Posterior cingulate gyrus (tissue), 11 donors: Measurements from ENCODE around the gene UBE2J1.
"Not testable (repeated sequence)": the region's sequence is repeated elsewhere in the genome, so short reads cannot be mapped to it uniquely, and the experiment has no call there.

Source experiments
- DNase-seq, 10 donors: peaks; one replicate each; pipeline versions ENCODE4 v3.0.0 to v3.0.0-alpha.2; 2020 to 2021; ENCODE audit warnings: mixed read lengths in 3 of 10
- intact Hi-C: fragments of 100-400 bp; cut with DNase I; formaldehyde crosslinking; loops from one replicate; pipeline ENCODE4 v1.15.1; 2023

The UBE2J1 gene

GRCh38 chr6:89352278-89353117 lies at the start of gene UBE2J1:
UBE2J1 (minus strand) TSS chr6:89352722; CDS start chr6:89352569, 153 bp downstream.
- intact Hi-C loops, result loop anchor here (5.0 to 10.0 kb wide), 4 partner anchors 60 to 462 kb away; partner anchors contain the start of genes MDN1, RNGTT and RRAGD

GRCh38 chr6:89400912-89401399 lies 48.4 kb upstream of the UBE2J1 start:
- no peak for DNase-seq
- intact Hi-C loops, result no loop called here

More at GRCh38 chr6:89352278-89353117, at the start of gene UBE2J1:
- peak; percentile 73 to 98 (median 86) for DNase-seq

- intact Hi-C loops, result no loop called here
- DNase-seq, result no peak
Measured at GRCh38 chr6:89400050-89400449, 47.5 kb upstream of the UBE2J1 start.

DNA sequence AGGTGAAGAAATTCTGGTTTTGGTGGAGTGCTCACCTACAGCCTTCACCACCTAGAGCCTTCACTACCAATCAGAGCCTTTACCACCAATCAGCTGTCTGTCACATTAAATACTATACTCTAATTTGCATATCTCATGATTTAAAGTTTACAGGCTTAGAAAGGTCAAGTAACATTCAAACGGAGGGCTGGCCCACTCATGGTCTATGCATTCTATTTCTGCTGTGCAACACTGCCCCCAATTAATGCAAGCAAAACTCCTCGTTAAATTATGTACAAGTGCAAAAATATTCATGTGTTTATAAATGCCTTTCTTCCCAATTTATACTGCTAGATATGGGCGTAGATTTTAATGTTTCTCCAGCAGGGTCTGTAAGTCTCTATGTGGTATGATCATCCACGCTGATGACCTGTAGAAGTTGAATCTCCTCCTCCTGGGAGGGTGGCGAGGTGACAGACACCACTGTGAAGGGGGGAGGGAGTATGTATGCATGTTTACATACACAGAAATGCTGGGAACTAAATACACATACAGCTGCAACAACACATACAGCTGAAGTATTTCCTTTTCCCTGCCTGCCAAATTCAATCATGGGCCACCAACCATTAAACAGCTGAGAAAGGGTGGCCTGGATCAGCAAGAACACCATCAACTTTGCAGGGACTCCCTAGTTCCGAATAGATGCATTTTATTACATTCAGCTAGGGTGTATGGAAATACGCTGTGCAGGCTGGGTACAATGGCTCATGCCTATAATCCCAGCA lies 46.4 kb upstream of the UBE2J1 start:
- no peak for DNase-seq
- intact Hi-C loops, result no loop called here

GRCh38 chr6:89397884-89398283 lies 45.4 kb upstream of the UBE2J1 start:
- DNase-seq, intact Hi-C loops: not testable (repeated sequence)

DNA sequence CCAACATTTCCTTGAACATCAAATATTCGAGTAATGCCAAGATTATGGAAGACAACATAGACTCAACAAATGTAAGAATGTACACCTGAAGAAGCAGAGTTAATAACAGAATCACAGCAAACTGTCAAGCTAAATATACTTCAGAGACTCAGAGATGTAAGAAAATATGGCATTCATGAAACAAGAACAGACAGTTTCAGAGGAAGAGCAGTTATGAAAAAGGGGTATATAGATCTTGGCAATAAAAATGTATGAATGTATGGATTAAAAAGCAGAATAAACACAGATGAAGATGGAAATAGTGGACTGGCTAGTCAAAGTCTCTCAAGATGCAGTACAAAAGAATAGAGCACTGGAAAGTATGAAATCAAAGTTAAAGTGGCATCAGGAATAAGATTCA lies 41.1 kb upstream of the UBE2J1 start:
- intact Hi-C loops, result no loop called here
- no peak for DNase-seq

DNA sequence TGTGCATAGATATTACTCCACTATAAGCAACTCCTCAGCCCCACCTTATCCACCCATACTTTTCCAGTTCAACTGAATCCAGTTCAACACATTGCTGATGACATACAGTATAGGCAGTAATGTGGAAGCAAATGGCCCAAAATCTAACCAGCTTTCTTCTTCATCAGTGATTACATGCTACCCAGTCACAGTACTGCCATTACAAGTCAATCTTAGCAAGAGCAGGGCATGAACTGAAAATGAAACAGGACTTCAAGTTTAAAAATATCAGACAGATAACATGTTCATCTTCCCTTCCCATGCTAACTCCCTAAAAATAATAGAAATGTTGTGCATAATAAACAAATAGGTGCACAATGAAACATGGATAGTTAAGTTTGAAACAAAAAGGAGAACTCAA lies 40.3 kb upstream of the UBE2J1 start:
- no peak for DNase-seq
- intact Hi-C loops, result no loop called here

- no peak for DNase-seq
- intact Hi-C loops, result no loop called here
Measured at GRCh38 chr6:89388846-89389245, 36.3 kb upstream of the UBE2J1 start.

DNA sequence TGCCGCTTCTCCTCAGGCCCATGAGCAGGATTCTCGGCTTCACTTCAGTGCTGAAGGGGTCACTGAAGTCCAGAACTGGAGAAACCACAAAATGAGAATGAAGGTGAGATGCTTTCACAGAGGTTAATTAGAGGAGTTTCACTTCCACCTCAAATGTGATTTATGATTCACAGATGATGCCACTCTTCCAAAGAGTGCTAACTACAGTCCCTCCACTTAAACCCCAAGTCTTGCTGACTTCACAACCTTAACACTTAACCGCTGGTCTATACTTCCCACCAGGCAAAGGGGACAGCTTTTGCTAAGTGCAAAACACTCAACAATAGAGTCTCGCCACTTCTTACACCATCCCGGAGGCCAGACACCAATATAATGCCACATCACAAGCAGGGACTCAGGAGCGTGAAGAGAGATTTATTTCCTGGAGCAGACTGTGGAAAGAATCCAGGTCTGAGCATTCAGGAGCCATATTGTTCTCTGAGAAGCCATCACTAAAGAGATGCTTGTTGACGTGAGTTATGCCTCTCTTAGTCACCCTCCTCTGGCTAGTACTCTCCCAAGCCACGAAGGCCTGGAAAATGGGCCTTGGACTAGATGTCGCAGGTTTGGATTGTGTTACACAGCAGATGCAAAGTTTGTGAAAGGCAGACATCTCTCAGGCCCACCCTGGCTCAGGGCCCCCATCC lies 35.1 kb upstream of the UBE2J1 start:
- intact Hi-C loops, result no loop called here
- no peak for DNase-seq

GRCh38 chr6:89386917-89387491 lies 34.5 kb upstream of the UBE2J1 start:
- intact Hi-C loops, result no loop called here
- DNase-seq, result no peak

- intact Hi-C loops, result no loop called here
- DNase-seq, result no peak
Measured at GRCh38 chr6:89385846-89386245, 33.3 kb upstream of the UBE2J1 start.

GRCh38 chr6:89385156-89385667 lies 32.7 kb upstream of the UBE2J1 start:
- peak in 2 of 10 donors; percentile 27 to 83 for DNase-seq

GRCh38 chr6:89381031-89381430 lies 28.5 kb upstream of the UBE2J1 start:
- DNase-seq, result peak in 1 of 10 donors; percentile 50
- intact Hi-C loops, result no loop called here

More at GRCh38 chr6:89385156-89385667, 32.7 kb upstream of the UBE2J1 start:
- intact Hi-C loops, result no loop called here

GRCh38 chr6:89379281-89379680 lies 26.8 kb upstream of the UBE2J1 start:
- intact Hi-C loops, result no loop called here
- peak in 3 of 10 donors; percentile 25 to 83 (median 36) for DNase-seq

- no peak for DNase-seq
- intact Hi-C loops, result no loop called here
Measured at GRCh38 chr6:89378628-89379027, 26.1 kb upstream of the UBE2J1 start.

GRCh38 chr6:89375427-89376267 lies 23.1 kb upstream of the UBE2J1 start:
- peak in 3 of 10 donors; percentile 9 to 83 (median 28) for DNase-seq
- intact Hi-C loops, result no loop called here

- DNase-seq, result no peak
- intact Hi-C loops, result loop anchor here (5.0 kb wide), 1 partner anchor 40 kb away; the partner anchor contains the start of gene RRAGD
Measured at GRCh38 chr6:89372506-89372901, 20.0 kb upstream of the UBE2J1 start.

GRCh38 chr6:89371849-89372505 lies 19.5 kb upstream of the UBE2J1 start:
- DNase-seq, result peak; percentile 66 to 97 (median 84)
- intact Hi-C loops, result loop anchor here (5.0 kb wide), 1 partner anchor 40 kb away; the partner anchor contains the start of gene RRAGD
